Measurements from ENCODE around the gene ADH4.
"Not testable (repeated sequence)": the region's sequence is repeated elsewhere in the genome, so short reads cannot be mapped to it uniquely, and the experiment has no call there.

The ADH4 gene

GRCh38 chr4:99100876-99101275, 43.2 kb downstream of the ADH4 start:
- H4K20me1 ChIP-seq (ENCODE audit: insufficient read depth, low read length, poor library complexity, severe bottlenecking): no peaks in the 10 kb centered on the region
- no peaks in the 10 kb centered on the region for H3F3A ChIP-seq (ENCODE audit: low read depth)
- no peaks in the 10 kb centered on the region for H3K9me2 ChIP-seq (replicated peaks; ENCODE audit: low read depth, low read length)
- peaks cover 17% of the 10 kb centered on the region for H3K4me1 ChIP-seq (ENCODE audit: insufficient read depth, low read length, poor library complexity, severe bottlenecking)
- H3K9me3 ChIP-seq (ENCODE audit: insufficient read depth, low read depth, low read length): no peaks in the 10 kb centered on the region
- H3K4me2 ChIP-seq (ENCODE audit: low read depth, low read length, poor library complexity, severe bottlenecking): no peak overlapping the region
- no peak overlapping the region for H3K9ac ChIP-seq (ENCODE audit: low read depth, low read length, poor library complexity, severe bottlenecking)
- H2AFZ ChIP-seq (ENCODE audit: low read length): no peak overlapping the region
- H3K36me3 ChIP-seq (ENCODE audit: insufficient read depth, low read length): no peaks in the 10 kb centered on the region
- no peaks in the 10 kb centered on the region for H3K27me3 ChIP-seq (ENCODE audit: insufficient read depth, low read length, poor library complexity, severe bottlenecking)
- TF ChIP-seq EZH2phosphoT487 (IDR thresholded peaks at IDR 0.05; ENCODE audit: borderline replicate concordance) (no peak), CTCF (conservative IDR thresholded peaks at IDR 0.05; ENCODE audit: low read length) (no peak)
- H3K79me2 ChIP-seq (ENCODE audit: insufficient read depth, low read length): no peaks in the 10 kb centered on the region
- no peak overlapping the region for H3K4me3 ChIP-seq (ENCODE audit: low read length, poor library complexity, severe bottlenecking)

GRCh38 chr4:99099814-99100213, 44.3 kb downstream of the ADH4 start:
- not testable (repeated sequence) for H3K79me2 ChIP-seq (ENCODE audit: insufficient read depth, low read length); H4K20me1 ChIP-seq (ENCODE audit: insufficient read depth, low read length, poor library complexity, severe bottlenecking); H3K27me3 ChIP-seq (ENCODE audit: insufficient read depth, low read length, poor library complexity, severe bottlenecking); H3F3A ChIP-seq (ENCODE audit: low read depth); H3K9me3 ChIP-seq (ENCODE audit: insufficient read depth, low read depth, low read length); H3K9ac ChIP-seq (ENCODE audit: low read depth, low read length, poor library complexity, severe bottlenecking); H3K9me2 ChIP-seq (replicated peaks; ENCODE audit: low read depth, low read length); H2AFZ ChIP-seq (ENCODE audit: low read length); H3K36me3 ChIP-seq (ENCODE audit: insufficient read depth, low read length); H3K4me3 ChIP-seq (ENCODE audit: low read length, poor library complexity, severe bottlenecking); H3K4me2 ChIP-seq (ENCODE audit: low read depth, low read length, poor library complexity, severe bottlenecking)
- peaks cover 17% of the 10 kb centered on the region for H3K4me1 ChIP-seq (ENCODE audit: insufficient read depth, low read length, poor library complexity, severe bottlenecking)

- Histone ChIP-seq H3K4me3 (ENCODE audit: low read length, poor library complexity, severe bottlenecking) (no peak overlapping the region), H2AFZ (ENCODE audit: low read length) (no peak overlapping the region), H3K9ac (ENCODE audit: low read depth, low read length, poor library complexity, severe bottlenecking) (no peak overlapping the region), H3K27me3 (ENCODE audit: insufficient read depth, low read length, poor library complexity, severe bottlenecking) (no peaks in the 10 kb centered on the region), H3K4me2 (ENCODE audit: low read depth, low read length, poor library complexity, severe bottlenecking) (no peak overlapping the region), H3K79me2 (ENCODE audit: insufficient read depth, low read length) (no peaks in the 10 kb centered on the region), H3K9me3 (ENCODE audit: insufficient read depth, low read depth, low read length) (no peaks in the 10 kb centered on the region), H4K20me1 (ENCODE audit: insufficient read depth, low read length, poor library complexity, severe bottlenecking) (no peaks in the 10 kb centered on the region), H3K36me3 (ENCODE audit: insufficient read depth, low read length) (no peaks in the 10 kb centered on the region), H3F3A (ENCODE audit: low read depth) (no peaks in the 10 kb centered on the region), H3K4me1 (ENCODE audit: insufficient read depth, low read length, poor library complexity, severe bottlenecking) (peaks cover 17% of the 10 kb centered on the region), H3K9me2 (replicated peaks; ENCODE audit: low read depth, low read length) (no peaks in the 10 kb centered on the region)
- TF ChIP-seq EZH2phosphoT487 (IDR thresholded peaks at IDR 0.05; ENCODE audit: borderline replicate concordance) (no peak), CTCF (conservative IDR thresholded peaks at IDR 0.05; ENCODE audit: low read length) (no peak)
Observed at GRCh38 chr4:99099311-99099710, 44.8 kb downstream of the ADH4 start.

DNA sequence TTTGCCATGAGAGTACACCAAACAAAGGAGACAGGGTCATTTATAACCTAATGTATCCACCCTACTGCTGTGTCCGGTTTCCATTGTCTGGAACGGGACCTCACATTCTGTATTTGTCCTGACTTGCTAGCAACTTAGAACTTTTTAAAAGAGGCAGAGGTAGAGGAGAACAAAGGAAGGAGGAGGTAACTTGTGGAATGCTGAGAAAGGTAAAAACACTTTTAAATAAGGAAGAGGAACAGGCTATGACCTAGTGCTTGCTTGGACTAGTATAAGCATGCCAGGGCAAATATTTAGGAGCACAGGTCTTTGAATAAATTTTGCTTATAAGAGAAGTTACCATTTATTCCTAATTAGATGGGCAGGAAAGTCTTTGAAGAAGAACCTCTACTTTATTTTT, 52.3 kb downstream of the ADH4 start:
- Histone ChIP-seq H3K4me2 (ENCODE audit: low read depth, low read length, poor library complexity, severe bottlenecking) (peak overlapping the region; percentile 74), H2AFZ (ENCODE audit: low read length) (peak overlapping the region; percentile 25; the same call in 1 of the 2 replicates), H3K9ac (ENCODE audit: low read depth, low read length, poor library complexity, severe bottlenecking) (peak overlapping the region; percentile 61), H3K4me3 (ENCODE audit: low read length, poor library complexity, severe bottlenecking) (peak overlapping the region; percentile 99), H3K4me1 (ENCODE audit: insufficient read depth, low read length, poor library complexity, severe bottlenecking) (peaks cover 37% of the 10 kb centered on the region), H4K20me1 (ENCODE audit: insufficient read depth, low read length, poor library complexity, severe bottlenecking) (peaks cover 11% of the 10 kb centered on the region), H3K79me2 (ENCODE audit: insufficient read depth, low read length) (peaks cover 29% of the 10 kb centered on the region)
- not testable (repeated sequence) for H3K9me3 ChIP-seq (ENCODE audit: insufficient read depth, low read depth, low read length); H3K9me2 ChIP-seq (replicated peaks; ENCODE audit: low read depth, low read length); H3K36me3 ChIP-seq (ENCODE audit: insufficient read depth, low read length); H3F3A ChIP-seq (ENCODE audit: low read depth); H3K27me3 ChIP-seq (ENCODE audit: insufficient read depth, low read length, poor library complexity, severe bottlenecking)
